GM12878 (cell line): ENCODE results near the gene WDR75. TPM values are rescaled to one million over a fixed set of nuclear protein-coding genes. Genes with fewer than 3 reads are reported as not detected.

Experiments used
- ATAC-seq: fragments of 200-7000 bp; cut with Tn5 transposase; 3 replicates; pipeline ENCODE4 v1.9.1; 2020; ENCODE audit warnings: mild to moderate bottlenecking, moderate library complexity
- BruUV-seq: library from RNA; stranded (reverse); fragments of 400-500 nt; replicated peaks from 2 replicates; lab custom pipeline; 2021; lab: Mats Ljungman, UMichigan
- CTCF ChIA-PET: fragments of 300-600 bp; sonication (Branson Sonifier 250); formaldehyde crosslinking; extraction: SDS; loops from one replicate; lab custom pipeline; 2021; ENCODE audit warnings: inconsistent platforms; lab: Yijun Ruan, JAX
- POLR2A ChIA-PET: fragments of 350-600 bp; formaldehyde crosslinking; extraction: SDS; loops from one replicate; lab custom pipeline; 2021; ENCODE audit warnings: inconsistent platforms; lab: Charles Lee
- RAD21 ChIA-PET: fragments of 300-600 bp; sonication (Branson Sonifier 250); formaldehyde crosslinking; loops from one replicate; lab custom pipeline; 2023; ENCODE audit warnings: antibody characterized with exemption; ENCODE audit not compliant: unreplicated experiment; lab: Charles Lee
- SMC1A ChIA-PET: fragments of 300-600 bp; sonication (Branson Sonifier 250); formaldehyde crosslinking; loops from one replicate; lab custom pipeline; 2023; ENCODE audit not compliant: unreplicated experiment, uncharacterized antibody; lab: Charles Lee
- DNase-seq: peaks from one replicate; pipeline ENCODE4 v3.0.0-alpha.2; 2011; ENCODE audit warnings: low read depth, low spot score
- FAIRE-seq: peaks from 3 replicates; lab custom pipeline; 2011; peaks lifted over from hg19 to GRCh38; lab: Jason Lieb, UNC
- H2AFZ ChIP-seq: 2 replicates; pipeline ENCODE4 v1.6.0; 2011; ENCODE audit warnings: low read depth, low read length, control low read depth; ENCODE audit not compliant: control insufficient read depth
- H3K27ac ChIP-seq: 2 replicates; pipeline ENCODE4 v1.5.1; 2011; ENCODE audit warnings: control low read depth; ENCODE audit not compliant: control insufficient read depth, insufficient read depth
- H3K27me3 ChIP-seq, 2 experiments: replicated peaks in 1 of 2; 2 replicates each; pipeline versions ENCODE4 v1.6.0 to v1.6.1; 2011; ENCODE audit warnings: low read length in 1 of 2; ENCODE audit not compliant: control insufficient read depth in 2 of 2, insufficient read depth in 2 of 2
- H3K36me3 ChIP-seq, 2 experiments: 2 replicates each; pipeline ENCODE4 v1.5.1; 2011; ENCODE audit warnings: low read length in 1 of 2; ENCODE audit not compliant: control insufficient read depth in 2 of 2, insufficient read depth in 2 of 2
- H3K4me1 ChIP-seq: 2 replicates; pipeline ENCODE4 v1.6.1; 2011; ENCODE audit warnings: mild to moderate bottlenecking, low read length, moderate library complexity, mixed read lengths; ENCODE audit not compliant: control insufficient read depth, insufficient read depth
- H3K4me2 ChIP-seq: 2 replicates; pipeline ENCODE4 v1.6.0; 2011; ENCODE audit warnings: control low read depth; ENCODE audit not compliant: control insufficient read depth, insufficient read depth
- H3K4me3 ChIP-seq: fragments of 200-600 bp; sonication (generic); 2 replicates; pipeline ENCODE4 v1.5.1; 2016
- H3K79me2 ChIP-seq: 2 replicates; pipeline ENCODE4 v1.6.0; 2011; ENCODE audit warnings: low read length; ENCODE audit not compliant: control insufficient read depth, insufficient read depth
- H3K9ac ChIP-seq: 2 replicates; pipeline ENCODE4 v1.8.0; 2011; ENCODE audit warnings: low read length, control low read depth, mixed read lengths; ENCODE audit not compliant: control insufficient read depth, insufficient read depth
- H3K9me3 ChIP-seq: replicated peaks from 3 replicates; pipeline ENCODE4 v1.5.1; 2011; ENCODE audit warnings: mild to moderate bottlenecking, low read length; ENCODE audit not compliant: control insufficient read depth, insufficient read depth
- H4K20me1 ChIP-seq: 2 replicates; pipeline ENCODE4 v1.6.0; 2011; ENCODE audit not compliant: control insufficient read depth, insufficient read depth
- BRCA1 ChIP-seq: IDR thresholded peaks from 2 replicates; pipeline ENCODE4 v1.6.1; 2011; ENCODE audit warnings: low read depth, low read length, improper control_type of control experiment
- CHD1 ChIP-seq: IDR thresholded peaks from 2 replicates; pipeline ENCODE4 v1.6.1; 2012; ENCODE audit warnings: low read depth, low read length, improper control_type of control experiment
- GABPA ChIP-seq: IDR thresholded peaks from 2 replicates; pipeline ENCODE4 v1.6.1; 2014; ENCODE audit warnings: antibody characterized with exemption, low read depth, mild to moderate bottlenecking, inconsistent platforms
- MXI1 ChIP-seq: fragments of 150-350 bp; IDR thresholded peaks from 2 replicates; pipeline ENCODE4 v1.6.1; 2011; ENCODE audit warnings: low read depth, mild to moderate bottlenecking, inconsistent platforms, low read length, improper control_type of control experiment
- MYB ChIP-seq: fragments of 150-350 bp; IDR thresholded peaks from 2 replicates; pipeline ENCODE4 v1.6.1; 2014; ENCODE audit warnings: mild to moderate bottlenecking, low read depth, low read length, borderline replicate concordance
- RCOR1 ChIP-seq: conservative IDR thresholded peaks from 2 replicates; pipeline ENCODE4 v1.6.1; 2012; ENCODE audit warnings: low read depth, low read length, improper control_type of control experiment
- WGBS: methylation state at CpG from one replicate; pipeline ENCODE4 v1.1.6; 2016; ENCODE audit warnings: low lambda C conversion rate; ENCODE audit not compliant: insufficient replicate concordance, insufficient coverage; ENCODE audit errors: missing lambda C conversion rate; 5-methylcytosine and 5-hydroxymethylcytosine counted together
- in situ Hi-C: fragments of 300-500 bp; cut with MboI; formaldehyde crosslinking; loops from 9 replicates; pipeline ENCODE4 v1.14.3; 2018; ENCODE audit warnings: mixed read lengths
- intact Hi-C: fragments of 100-400 bp; cut with micrococcal nuclease; formaldehyde crosslinking; loops from one replicate; pipeline ENCODE4 v1.14.2; 2022; ENCODE audit not compliant: unreplicated experiment
- polyA plus RNA-seq, 11 experiments: library from polyadenylated mRNA; depleted of rRNA in 4 of 11; unstranded in 6 of 11; stranded (reverse) in 5 of 11; fragments of >200 nt; fragmentation: Nextera tagmentation in 4 of 11; fragmentation: Illumina TruSeq in 1 of 11; extraction: Ambion mirVana in 4 of 11; extraction: Trizol in 1 of 11; gene quantifications; 1 replicate in 1 of 11; 2 replicates in 10 of 11; pipeline versions ENCODE4 v1.2.1 to v1.2.3, GENCODE V29; 2011 to 2016; ENCODE audit warnings: inconsistent platforms in 2 of 11, missing spikeins in 2 of 11, low read depth in 1 of 11
- total RNA-seq, 4 experiments: library from RNA; depleted of rRNA in 3 of 4; stranded (reverse); fragments of >200 nt in 3 of 4; fragmentation: Illumina TruSeq in 1 of 4; extraction: Trizol in 1 of 4; gene quantifications; 2 replicates each; pipeline versions ENCODE4 v1.2.1 to v1.2.3, GENCODE V29; 2013 to 2021
- TF ChIP-seq, protein P1 (sequence below): fragments of 450-650 bp; IDR thresholded peaks from 2 replicates; pipeline ENCODE4 v1.6.1; 2016; ENCODE audit warnings: mild to moderate bottlenecking, moderate library complexity, borderline replicate concordance

Gene WDR75
- total and polyA plus RNA-seq, 10 of the 15 experiments (the other 5 are each of a cell fraction or from before 2014, with no cell fraction given) = 53.1 to 98.5 (median 71.5) TPM

DNA sequence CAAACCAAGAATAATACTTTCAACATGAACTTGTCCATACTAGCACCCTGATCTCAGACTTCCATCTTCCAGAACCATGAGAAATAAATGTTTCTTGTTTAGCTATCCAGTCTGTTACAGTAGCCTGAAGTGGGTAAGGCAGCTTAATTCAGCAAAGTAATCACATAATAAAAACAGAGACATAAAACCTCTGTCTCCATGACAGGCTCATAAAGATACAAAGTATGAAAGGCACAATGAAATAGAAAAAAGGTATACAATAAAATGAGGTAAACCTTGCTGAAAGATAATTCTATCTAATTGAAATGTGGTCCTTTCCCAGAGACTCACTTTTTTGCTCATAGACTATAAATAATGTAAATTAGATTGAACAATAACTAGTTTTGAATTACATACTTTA is 46.7 kb upstream of the WDR75 start (continued):
- TF ChIP-seq, protein P1, sequence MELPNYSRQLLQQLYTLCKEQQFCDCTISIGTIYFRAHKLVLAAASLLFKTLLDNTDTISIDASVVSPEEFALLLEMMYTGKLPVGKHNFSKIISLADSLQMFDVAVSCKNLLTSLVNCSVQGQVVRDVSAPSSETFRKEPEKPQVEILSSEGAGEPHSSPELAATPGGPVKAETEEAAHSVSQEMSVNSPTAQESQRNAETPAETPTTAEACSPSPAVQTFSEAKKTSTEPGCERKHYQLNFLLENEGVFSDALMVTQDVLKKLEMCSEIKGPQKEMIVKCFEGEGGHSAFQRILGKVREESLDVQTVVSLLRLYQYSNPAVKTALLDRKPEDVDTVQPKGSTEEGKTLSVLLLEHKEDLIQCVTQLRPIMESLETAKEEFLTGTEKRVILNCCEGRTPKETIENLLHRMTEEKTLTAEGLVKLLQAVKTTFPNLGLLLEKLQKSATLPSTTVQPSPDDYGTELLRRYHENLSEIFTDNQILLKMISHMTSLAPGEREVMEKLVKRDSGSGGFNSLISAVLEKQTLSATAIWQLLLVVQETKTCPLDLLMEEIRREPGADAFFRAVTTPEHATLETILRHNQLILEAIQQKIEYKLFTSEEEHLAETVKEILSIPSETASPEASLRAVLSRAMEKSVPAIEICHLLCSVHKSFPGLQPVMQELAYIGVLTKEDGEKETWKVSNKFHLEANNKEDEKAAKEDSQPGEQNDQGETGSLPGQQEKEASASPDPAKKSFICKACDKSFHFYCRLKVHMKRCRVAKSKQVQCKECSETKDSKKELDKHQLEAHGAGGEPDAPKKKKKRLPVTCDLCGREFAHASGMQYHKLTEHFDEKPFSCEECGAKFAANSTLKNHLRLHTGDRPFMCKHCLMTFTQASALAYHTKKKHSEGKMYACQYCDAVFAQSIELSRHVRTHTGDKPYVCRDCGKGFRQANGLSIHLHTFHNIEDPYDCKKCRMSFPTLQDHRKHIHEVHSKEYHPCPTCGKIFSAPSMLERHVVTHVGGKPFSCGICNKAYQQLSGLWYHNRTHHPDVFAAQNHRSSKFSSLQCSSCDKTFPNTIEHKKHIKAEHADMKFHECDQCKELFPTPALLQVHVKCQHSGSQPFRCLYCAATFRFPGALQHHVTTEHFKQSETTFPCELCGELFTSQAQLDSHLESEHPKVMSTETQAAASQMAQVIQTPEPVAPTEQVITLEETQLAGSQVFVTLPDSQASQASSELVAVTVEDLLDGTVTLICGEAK = no peak
- no peak for TF ChIP-seq CHD1
- no peak for TF ChIP-seq MXI1
- no peak for TF ChIP-seq GABPA

DNA sequence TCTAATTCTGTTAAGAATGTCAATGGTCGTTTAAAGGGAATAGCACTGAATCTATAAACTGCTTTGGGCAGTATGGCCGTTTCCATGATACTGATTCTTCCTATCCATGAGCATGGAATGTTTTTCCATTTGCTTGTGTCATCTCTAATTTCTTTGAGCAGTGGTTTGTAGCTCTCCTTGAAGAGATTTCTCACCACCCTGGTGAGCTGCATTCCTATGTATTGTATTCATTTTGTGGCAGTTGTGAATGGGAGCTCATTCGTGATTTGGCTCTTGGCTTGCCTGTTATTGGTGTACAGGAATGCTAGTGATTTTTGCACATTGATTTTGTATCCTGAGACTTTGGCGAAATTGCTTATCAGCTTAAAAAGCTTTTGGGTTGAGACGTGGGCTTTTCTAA is 38.3 kb upstream of the WDR75 start:
- no peak for ATAC-seq
- no TSS peak for BruUV-seq

More for the DNA sequence above, 38.3 kb upstream of the WDR75 start:
- Histone ChIP-seq H3K9me3 (no peaks in the 10 kb centered on the region), H3K4me2 (no peak overlapping the region), H3K4me3 (no peak overlapping the region), H3K27ac (no peak overlapping the region), H3K79me2 (no peaks in the 10 kb centered on the region), H2AFZ (no peak overlapping the region), H3K4me1 (no peaks in the 10 kb centered on the region), H3K36me3 (no peaks in the 10 kb centered on the region), H3K9ac (no peak overlapping the region), H3K27me3 (no peaks in the 10 kb centered on the region), H4K20me1 (no peaks in the 10 kb centered on the region)
- ChIA-PET SMC1A (interaction anchor here (0.7 to 2.2 kb wide), 4 partner anchors 9 to 82 kb away, joined by 3 to 8 read pairs (median 4); no protein-coding TSS in a partner anchor), POLR2A (no interaction called here), CTCF (interaction anchor here (0.7 to 1.8 kb wide), 3 partner anchors 9 to 418 kb away, joined by 3 to 8 read pairs (median 4); no protein-coding TSS in a partner anchor), RAD21 (no interaction called here)
- intact Hi-C loops = no loop called here
- DNase-seq = no peak
- TF ChIP-seq MYB (no peak), BRCA1 (no peak), RCOR1 (no peak)
- no peak for FAIRE-seq
- WGBS = 23% methylated on average over 5 of the region's 5 CpGs
- in situ Hi-C loops = no loop called here
